HG02798 (cell line): Measurements from ENCODE around the gene GRIP1.

ENCODE experiments used
- ATAC-seq: cut with Tn5 transposase; IDR thresholded peaks from one replicate; pipeline ENCODE4 v1.9.1; 2021; ENCODE audit warnings: mild to moderate bottlenecking; ENCODE audit not compliant: unreplicated experiment, poor library complexity

Gene GRIP1

DNA sequence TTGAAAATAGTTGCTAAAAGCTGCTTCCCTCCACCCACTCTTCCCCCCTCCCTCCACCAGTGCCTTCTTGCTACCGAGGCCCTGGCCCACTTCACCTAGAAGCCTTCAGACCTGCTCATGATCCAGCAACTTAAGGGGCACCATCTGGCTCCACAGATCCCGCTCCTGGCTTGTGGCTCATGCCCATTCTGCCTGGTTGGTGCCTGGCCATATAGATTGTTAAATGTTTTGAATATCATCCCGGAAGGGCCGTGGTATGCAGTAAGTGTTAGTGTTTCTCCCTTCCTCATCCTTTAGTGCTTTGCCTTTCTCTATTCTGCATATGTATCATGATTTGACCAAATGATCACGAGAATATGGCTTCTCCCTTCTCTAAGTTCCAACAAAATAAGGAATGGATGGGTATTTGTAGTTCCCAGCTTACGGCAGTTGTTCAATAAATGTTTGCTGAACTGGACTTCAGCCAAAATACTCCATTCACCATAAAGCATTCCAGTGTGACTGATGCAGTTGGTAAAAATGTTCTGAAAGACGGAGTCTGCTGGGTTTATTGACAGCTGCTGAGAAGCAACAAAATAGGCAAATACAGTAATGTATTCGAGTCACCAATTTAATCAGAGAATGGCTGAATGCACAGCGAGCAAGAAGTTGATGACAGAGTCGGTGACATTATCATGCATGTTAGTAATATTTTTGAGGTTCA, 30.7 kb downstream of the GRIP1 start:
- ATAC-seq: no peak

DNA sequence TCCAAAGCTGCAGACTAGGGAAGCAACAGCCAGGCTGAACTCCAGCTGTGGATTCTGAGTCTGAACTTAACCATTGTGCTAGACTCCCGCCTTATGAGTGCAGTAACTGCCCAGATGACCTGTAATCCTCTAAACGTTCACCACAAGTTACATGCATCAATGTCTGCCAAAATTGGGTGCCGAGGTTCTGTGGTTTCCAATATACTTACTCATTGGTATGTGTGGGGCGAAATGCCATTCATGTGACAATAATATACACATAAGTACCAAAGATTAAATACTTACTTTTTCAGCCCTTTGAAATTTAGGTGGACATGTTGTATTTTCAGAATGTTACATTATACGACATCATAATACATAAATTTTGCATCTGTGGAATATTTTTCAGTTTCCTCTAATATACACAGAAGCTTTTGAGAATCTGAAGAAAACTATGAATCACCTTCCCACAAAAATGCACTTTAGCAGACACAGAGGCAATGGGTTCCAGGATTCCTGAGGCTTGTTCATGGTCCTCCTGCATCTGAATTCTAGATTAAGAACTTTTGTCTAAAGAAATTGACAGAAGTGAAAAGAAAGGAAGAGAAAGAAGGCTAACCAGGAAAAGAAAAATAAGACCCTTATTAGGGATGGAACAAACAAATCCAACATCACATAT, 31.7 kb downstream of the GRIP1 start:
- no peak for ATAC-seq

DNA sequence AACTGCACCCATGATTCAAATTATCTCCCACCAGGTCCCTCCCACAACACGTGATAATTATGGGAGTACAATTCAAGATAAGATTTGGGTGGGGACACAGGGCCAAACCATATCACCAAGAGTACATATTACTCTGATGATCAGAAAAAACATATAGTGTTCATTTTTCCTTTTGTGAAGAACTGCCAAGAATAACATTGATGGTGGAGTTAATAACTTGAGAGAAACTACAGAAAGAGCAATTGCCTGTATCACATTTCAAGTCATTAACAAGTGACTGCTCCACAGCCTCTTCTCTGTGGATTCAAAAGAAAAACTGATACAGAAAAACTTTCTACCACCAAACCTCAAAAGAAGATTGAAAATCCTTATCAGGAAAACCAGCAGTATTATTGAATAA, 34.7 kb downstream of the GRIP1 start:
- no peak for ATAC-seq

DNA sequence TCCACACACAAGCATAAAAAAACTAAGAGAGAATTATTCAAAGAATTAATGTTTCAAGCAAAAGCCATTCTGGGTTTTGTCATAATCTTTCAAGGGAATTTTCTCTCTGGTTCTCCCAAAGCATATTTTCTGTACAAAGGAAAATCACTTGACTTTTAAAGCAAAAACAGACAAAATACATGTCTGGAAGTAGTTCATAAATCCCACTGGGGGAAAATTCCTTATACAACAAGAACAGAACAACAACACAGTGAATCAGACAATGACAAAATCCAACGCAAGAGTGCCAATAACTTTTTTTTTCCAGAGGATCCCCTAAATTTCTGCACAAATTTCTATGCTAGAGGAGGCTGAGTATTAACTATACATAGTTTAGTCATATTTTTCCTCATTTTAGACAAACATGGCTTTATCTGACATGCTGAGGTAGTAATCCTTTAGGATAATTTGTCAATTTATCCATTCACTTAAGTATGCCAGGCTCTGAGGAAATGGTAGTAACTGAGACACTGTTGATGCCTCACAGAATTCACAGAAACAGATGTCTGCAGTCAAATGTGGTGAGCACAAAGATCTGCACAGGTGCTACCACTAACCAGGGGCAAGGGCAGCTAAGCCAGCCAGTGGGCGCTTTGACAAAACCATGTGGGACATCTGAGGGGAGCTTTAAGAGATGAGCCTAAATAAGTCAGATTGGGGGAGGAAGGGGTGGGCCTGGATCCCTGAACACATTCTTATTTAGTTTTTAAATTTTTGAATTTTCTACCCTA, 38.0 kb downstream of the GRIP1 start:
- no peak for ATAC-seq

DNA sequence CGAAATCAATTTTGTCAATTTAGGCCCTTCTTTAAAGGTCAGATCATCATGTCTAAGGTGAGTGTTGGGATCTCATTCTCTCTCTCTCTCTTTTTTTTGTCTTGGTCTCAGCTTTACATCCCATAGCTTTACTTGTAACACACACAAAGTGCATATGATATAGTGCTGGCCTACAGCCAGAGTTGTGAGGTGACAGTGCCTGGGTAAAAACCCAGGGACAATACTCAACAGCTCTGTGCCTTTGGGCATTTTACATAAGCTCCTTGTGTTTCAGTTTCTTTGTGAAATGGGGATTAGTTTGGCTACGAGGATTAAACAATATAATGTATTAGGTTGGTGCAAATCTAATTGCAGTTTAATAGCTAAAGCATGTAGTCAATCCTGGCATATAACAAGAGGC, 40.2 kb downstream of the GRIP1 start:
- ATAC-seq: no peak

DNA sequence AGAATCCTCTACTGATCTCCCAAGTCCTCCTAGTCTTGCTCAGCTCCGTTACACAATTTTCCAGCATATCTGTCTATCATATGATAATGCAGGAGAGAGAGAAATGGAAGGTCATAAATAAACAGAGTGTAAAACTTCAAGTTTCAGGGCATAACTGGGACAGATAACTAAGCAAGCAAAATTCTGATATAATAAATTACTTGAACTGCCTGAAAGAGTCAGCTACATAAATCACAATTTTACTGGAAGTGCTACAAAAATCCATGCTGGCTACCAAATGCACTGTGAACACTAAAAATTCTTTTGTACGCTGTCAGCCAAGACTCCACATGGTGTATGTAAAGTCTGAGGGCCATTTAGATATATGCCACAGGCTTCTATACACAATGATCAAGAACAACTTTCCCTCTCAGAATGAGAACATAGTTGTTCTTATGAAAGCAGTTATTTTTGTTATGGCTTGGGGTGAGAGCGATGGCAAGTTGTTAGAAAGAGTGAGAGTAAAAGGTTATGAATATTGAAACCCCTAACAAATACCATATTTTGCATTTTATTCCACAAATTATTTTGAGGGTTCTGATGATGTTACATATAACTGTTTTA, 41.1 kb downstream of the GRIP1 start:
- no peak for ATAC-seq

DNA sequence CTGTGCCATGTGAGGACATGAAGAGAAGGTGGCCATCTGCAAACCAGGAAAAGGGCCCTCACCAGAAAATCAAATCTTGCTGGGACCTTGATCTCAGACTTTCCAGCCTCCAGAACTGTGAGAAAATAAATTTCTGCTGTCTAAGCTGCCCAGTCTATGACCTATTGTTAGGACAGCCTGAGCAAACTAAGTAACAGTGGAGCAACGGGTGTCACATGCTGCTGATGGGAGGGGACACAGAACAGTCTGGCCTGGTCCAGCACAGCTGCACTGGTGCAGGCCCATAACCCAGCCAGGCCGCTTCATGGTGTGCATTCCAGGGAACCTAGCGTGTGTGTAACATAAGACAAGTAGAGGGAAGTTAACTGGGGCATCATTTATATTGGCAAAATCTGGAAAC, 42.1 kb downstream of the GRIP1 start:
- no peak for ATAC-seq

DNA sequence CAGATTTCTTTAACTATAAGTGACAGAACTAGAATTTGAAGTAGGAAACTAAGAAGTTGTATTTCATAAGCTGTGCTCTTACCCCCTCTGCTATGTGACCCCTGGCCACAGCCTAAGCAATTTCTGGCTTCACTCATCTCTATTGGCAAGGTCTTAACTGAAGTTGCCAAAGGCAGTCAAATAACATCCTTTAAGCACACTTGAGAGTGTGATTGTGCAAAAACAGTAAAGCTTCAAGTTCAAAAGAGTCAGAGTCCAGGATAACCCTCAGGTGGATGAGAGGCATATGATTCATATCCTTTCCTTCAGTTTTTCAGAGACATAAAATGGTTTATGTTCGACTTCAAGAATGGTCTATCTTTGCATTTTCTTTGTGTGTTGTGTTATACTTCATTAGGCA, 45.2 kb downstream of the GRIP1 start:
- ATAC-seq: no peak

DNA sequence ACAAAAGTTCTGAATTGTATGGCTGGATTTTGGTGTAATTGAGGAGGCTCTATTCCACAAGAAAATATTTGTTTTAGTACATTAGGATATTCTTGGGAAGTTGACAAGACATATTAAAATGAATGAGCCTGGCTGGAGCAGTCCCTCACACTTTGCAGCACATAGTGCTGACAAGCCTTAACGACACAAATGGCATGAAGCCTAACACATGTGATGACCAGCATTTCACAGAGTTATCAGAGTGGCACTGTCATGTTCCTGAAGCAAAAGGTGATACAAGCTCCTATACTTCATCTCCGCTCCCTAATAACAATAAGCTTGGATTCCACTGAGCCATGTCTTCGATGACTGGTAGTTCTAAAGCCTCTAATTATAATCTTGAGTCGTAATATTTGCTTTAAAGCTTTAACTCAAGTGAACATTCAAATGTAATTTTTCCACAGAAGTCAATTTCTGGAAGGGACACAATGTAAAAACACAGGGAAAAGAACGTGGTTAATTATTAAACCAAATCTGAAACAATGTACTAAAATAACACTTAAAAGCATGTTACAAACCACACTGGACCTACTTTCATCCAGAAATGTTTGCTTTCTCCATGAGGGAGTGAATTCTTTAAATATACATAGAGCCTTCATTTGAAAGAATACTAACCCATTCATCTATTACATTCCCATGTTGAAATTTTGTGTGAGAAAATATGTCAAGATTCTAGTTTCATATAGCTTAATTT, 49.6 kb downstream of the GRIP1 start:
- no peak for ATAC-seq

DNA sequence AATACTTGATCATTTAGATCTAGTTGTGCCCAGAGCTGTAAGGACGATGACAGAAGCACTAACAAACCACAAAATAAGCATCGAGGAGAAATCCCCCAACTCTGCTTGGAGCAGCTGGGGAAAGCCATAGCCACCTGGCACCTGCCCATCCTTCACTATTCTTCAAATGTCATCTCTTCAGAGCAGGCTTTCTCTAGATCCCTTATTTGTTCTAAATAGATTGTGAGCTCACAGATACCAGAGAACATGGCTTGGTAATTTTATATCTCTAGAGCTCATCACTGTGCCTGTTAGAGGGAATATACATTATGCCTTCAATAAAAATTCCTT, 50.9 kb downstream of the GRIP1 start:
- ATAC-seq: no peak

DNA sequence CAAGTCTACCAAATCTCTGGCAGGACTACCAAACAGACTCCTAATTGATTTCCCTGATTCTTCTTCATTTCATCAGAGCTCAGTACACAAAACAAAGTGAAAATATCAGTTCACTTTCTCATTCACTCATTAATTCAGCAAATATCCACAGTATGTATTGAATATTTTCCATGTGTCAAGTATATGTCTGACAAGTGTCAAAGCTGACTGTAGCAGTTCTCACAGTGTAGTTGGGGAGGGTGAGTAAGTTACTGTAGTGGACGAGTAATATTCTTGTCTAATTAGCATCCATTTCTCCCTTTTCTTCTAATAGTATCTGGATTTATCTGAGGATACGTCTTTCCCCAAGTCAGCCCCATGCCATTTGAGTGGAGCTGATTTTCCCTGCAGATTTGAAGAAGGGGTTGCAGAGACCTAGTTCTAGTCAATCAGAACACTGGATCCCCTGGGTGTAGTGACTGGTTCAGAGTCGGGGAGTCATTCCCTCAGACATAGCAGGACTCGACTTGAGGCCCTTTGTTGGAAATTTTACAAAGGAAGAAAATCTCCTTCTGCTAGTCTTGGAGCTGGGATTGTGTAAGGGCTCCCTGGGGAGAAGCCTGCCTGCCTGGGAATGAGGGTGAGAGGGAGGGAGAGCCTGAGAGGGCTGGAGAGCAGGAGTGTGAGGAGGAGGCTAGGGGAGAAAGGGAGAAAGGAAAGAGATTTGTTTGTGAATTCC, 51.4 kb downstream of the GRIP1 start:
- ATAC-seq: no peak

DNA sequence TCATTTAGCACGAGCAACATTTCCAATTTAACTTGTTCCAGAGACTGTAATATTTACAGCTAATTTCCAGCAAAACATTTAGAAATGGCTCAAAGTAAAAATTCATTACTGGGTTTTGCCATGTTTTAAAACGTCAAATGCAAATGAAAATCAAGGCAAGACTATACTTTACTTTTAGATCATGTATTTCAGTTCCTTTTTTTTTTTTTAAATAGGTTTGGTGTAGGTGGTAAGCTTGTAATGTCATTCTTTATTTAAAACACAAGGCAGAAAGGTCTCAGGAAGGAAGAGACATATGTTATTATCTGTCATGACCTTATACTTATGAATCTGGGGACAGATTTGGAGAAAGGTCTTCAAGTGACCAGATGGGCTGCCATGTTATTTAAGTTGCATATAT, 54.1 kb downstream of the GRIP1 start:
- peak; percentile 70 for ATAC-seq

DNA sequence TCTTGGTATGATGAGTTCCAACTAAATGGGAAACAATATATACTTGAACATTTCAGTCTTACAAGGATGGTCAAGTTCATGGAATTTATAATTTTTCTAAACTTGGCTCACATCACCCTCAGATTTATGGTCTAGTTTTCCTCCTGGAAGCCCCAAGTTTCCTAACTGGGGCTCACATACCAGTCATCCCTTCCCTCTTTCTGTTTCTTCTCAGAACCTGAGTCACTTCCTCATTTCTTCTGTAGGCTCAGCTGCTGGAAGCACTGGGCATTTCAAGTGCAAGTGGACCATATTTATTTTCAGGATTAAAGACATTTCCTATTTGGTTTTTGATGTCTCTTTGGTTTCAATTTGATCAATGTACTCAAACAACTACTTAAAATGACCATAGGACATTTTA, 55.4 kb downstream of the GRIP1 start:
- no peak for ATAC-seq

DNA sequence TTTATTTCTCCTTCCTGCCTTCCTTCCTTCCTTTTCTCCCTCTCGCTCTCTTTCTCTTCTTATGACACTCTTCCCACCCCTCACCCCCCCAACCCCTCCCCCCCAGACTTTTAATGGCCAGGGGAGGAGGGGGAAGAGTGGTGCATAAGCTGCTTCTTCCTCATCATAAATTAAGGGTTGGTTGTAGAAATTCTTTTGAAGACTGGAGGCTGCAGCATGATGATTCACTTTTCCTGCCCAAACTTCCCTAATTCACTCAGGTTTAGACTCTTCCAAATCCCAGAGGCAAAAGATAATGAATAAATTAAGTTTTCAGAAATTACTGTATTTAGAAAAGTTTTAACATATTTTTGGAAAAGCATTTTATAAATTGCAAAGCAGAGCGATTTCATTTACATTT, 58.2 kb downstream of the GRIP1 start:
- ATAC-seq: no peak

DNA sequence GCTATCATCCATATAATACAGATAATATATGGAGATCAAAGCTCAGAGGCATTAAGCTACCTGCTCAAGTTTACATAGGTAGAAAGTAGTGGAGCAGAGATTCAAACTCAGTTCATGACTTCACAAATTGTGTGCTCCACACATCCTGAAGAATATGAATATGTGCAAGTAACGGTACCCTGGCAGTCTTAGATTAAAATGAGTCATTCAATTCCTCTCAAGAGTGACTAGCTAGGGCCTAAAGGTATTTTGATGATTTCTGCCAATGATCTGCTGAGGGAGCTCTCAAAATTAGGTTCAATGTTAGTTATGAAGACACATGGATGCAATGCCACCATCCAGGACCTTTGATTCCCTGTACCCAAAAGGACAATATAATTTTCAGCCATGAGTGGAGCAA, 58.9 kb downstream of the GRIP1 start:
- ATAC-seq: no peak

DNA sequence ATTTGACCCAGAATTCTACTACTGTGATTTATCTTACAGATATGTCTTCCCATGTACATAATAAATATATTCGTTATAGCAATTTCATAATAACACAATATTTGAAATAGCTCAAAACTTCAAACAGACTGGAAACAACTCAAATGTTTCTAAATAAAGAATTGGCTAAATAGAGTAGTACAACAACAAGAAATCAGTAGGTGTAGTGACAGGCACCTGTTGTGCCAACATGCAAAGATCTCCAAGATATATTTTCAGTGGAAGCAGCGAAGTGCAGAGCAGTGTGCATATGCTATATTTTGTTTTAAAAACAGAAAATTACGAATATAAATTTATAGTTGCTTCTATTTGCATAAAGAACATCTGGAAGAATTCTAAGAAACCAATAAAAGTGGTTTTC, 60.9 kb downstream of the GRIP1 start:
- ATAC-seq: no peak

DNA sequence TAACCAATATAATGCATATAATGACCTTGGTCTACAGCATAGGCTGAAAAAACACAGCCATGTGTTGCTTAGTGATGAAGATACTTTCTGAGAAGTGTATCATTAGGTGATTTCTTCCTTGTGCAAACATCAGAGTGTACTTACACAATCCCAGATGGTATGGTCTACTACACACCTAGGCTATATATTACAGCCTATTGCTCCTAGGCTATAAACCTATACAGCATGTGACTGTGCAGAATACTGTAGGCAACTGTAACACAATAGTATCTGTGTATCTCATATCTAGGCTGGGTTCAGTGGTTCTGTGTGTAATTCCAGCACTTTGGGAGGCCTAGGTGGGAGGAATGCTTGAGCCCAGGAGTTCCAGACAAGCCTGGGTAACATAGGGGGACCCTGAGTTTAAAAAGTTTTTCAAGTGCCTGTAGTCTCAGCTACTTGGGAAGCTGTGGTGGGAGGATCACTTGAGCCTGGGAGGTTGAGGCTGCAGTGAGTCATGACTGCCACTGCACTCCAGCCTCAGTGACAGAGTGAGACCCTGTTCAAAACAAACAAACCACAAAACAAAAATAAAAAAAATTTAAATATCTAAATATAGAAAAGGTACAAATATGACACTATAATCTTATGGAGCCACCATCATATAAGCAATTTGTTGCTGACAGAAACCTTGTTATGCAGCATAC, 66.6 kb downstream of the GRIP1 start:
- ATAC-seq: no peak

DNA sequence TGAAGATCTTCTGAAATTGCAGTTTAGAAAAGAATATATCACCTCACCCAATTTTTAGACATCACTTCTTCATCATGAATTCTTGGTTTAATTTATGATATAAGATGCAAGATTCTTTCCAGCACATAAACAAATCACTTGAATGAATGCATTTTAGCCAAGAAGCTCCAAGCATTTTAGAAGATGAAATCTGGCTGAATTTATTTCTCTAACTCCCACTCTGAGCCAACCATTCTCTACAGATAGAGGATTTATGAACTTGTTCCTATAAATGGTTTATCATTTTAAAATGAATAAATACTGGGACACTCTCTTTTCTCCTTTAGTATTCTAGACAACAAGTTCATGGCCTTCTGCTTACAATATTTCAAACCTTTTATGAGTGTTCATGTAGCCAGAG, 71.7 kb downstream of the GRIP1 start:
- ATAC-seq: no peak

DNA sequence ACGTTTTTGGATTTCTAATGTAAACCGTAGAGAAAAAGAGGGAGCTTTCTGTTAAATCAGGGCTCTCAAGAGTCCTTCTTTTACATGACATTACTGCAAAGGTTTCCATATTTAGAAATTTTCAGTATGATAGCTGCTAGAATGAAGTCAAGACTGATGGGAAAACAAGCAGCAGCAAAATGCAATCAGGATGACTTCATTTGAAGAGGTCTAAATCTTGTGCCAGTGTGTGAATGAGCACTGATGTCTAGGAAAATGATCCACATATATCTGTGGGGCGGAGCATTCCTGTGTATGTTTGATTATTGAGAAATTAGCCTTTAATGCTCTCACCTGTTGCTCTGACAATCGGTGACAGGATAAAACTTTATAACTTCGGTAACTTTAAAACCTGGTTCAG, 73.6 kb downstream of the GRIP1 start:
- no peak for ATAC-seq
